HG03039 (cell line): Measurements from ENCODE around the gene OR10G2.
"Not testable (repeated sequence)": the region's sequence is repeated elsewhere in the genome, so short reads cannot be mapped to it uniquely, and the experiment has no call there.

Experiments used
- ATAC-seq: cut with Tn5 transposase; IDR thresholded peaks from one replicate; pipeline ENCODE4 v1.9.1; 2021; ENCODE audit warnings: mild to moderate bottlenecking, moderate library complexity; ENCODE audit not compliant: unreplicated experiment

OR10G2 gene

DNA sequence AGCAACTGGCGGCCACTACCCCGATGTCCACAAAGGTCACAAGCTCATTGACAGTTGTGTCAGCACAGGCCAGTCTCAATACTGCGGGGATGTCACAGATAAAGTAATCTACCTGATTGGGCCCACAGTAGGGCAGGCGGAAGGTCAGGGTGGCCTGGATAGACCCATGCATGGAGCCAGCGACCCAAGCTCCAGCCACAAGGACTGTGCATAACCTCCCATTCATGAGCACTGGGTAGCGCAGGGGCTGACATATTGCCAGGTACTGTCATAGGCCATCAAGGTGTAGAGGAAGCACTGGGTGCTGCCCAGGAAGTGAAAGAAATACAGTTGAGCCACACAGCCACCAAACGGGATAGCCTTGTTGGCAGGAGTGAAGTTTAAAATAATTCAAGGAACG is 32.6 kb downstream of the OR10G2 start:
- not testable (repeated sequence) for ATAC-seq

DNA sequence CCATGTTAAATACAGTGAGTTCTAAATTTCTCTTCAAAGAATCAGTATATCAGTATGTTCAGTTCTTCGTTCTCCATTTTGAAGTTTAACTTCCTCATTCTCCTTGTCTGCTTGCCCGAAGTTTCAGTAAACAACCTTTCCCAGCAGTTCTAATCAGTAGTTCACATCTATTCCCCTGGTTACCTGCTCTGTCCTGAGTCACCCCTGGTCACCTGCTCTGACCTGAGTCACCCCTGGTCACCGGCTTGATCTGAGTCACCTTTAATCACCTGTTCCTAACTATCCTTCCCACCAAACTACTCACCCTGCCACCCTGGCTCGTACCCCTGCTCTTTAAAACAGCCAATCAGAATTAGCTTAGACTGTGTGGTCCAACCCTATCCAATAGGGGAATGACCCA is 45.4 kb downstream of the OR10G2 start:
- no peak for ATAC-seq
